ENCODE measurements around the gene POU2F1.

DNA sequence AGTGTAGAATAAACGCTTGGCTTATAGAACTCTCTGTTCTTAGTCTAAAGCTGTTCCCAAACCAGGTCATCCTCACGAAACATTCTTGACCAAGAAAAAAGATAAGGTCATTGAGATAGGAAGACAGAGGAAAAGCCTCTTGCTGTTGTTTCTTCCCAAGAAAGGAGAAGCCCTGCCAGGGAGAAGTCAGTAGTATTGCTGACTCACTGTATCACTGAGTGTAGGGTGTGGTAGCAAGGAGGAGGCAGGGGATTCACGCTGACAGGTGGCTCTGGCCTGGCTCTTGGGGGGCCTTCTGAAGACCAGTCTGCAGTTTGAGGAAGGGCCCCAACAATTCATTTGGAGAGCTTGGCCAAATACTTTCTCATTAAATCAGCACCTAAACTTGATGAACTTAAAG, 199.8 kb downstream of the POU2F1 start:
- TF ChIP-seq EZH2 (IDR thresholded peaks at IDR 0.05; ENCODE audit: borderline replicate concordance, insufficient read depth, low read depth, low read length, poor library complexity, severe bottlenecking): no peak
- TF ChIP-seq, protein P1, sequence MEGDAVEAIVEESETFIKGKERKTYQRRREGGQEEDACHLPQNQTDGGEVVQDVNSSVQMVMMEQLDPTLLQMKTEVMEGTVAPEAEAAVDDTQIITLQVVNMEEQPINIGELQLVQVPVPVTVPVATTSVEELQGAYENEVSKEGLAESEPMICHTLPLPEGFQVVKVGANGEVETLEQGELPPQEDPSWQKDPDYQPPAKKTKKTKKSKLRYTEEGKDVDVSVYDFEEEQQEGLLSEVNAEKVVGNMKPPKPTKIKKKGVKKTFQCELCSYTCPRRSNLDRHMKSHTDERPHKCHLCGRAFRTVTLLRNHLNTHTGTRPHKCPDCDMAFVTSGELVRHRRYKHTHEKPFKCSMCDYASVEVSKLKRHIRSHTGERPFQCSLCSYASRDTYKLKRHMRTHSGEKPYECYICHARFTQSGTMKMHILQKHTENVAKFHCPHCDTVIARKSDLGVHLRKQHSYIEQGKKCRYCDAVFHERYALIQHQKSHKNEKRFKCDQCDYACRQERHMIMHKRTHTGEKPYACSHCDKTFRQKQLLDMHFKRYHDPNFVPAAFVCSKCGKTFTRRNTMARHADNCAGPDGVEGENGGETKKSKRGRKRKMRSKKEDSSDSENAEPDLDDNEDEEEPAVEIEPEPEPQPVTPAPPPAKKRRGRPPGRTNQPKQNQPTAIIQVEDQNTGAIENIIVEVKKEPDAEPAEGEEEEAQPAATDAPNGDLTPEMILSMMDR (IDR thresholded peaks at IDR 0.05): no peak
